A172 (cell line): ENCODE results near the gene CMIP. TPM values are rescaled to one million over a fixed set of nuclear protein-coding genes. Genes with fewer than 3 reads are reported as not detected.

Experiments used
- DNase-seq: peaks from one replicate; pipeline ENCODE4 v3.0.0-alpha.2; 2015; ENCODE audit warnings: low spot score
- total RNA-seq: library from RNA; depleted of rRNA; stranded (reverse); fragments of >200 nt; shearing (Covaris generic); gene quantifications from 2 replicates; pipeline ENCODE4 v1.2.3, GENCODE V29; 2014

Gene CMIP
- total RNA-seq, 1 experiment from 2014 or later: 5.9 TPM

GRCh38 chr16:81494434-81494806 is 49.8 kb downstream of the CMIP start:
- DNase-seq: no peak

- no peak for DNase-seq
Measured at GRCh38 chr16:81494888-81495287, 50.3 kb downstream of the CMIP start.

GRCh38 chr16:81495321-81496234 is 51.0 kb downstream of the CMIP start:
- peak; percentile 44 for DNase-seq

GRCh38 chr16:81496321-81496720 is 51.7 kb downstream of the CMIP start:
- no peak for DNase-seq

GRCh38 chr16:81496742-81497141 is 52.1 kb downstream of the CMIP start:
- DNase-seq: no peak

- no peak for DNase-seq
Measured at GRCh38 chr16:81497690-81498089, 53.1 kb downstream of the CMIP start.

- DNase-seq: no peak
Measured at GRCh38 chr16:81498351-81498750, 53.7 kb downstream of the CMIP start.

DNA sequence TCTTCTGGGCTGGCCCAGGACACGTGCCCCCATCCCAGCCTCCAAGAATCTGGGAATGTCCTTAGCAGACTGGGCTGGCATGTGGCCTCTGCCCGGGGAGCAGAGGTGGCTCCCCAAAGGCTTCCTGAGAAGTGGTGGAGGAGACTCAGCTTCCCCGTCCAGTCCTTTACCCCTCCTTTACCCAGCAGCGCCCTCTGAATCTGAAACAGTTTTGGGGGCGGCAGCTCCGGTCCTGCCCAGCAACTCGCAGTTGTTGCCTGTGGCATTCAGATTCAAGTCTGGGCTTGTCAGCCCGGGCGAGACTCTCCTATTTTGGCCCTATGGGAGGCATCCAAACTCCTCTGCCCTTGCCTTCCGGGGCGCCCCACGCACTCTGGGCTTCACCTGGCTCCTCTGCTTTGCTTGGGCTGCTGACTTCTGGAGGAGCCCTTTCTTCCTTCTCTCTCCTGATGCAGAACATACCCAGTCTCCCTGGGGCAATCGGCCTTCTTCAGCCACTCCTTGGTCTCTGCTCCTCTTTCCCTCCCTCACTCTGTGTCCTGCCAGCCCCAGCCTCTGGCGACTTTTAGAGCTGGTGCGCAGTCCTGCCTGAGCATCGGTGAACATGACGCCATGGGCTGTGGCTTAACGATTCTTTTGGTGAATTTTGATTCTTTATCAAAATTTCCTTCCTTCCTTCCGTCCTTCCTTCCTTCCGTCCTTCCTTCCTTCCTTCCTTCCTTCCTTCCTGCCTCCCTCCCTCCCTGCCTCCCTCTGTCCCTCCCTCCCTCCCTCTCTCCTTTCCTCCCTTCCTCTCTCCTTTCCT is 55.2 kb downstream of the CMIP start:
- DNase-seq: no peak

- peak; percentile 98 for DNase-seq
Measured at GRCh38 chr16:81500833-81501521, 56.4 kb downstream of the CMIP start.

- DNase-seq: no peak
Measured at GRCh38 chr16:81502396-81503070, 57.9 kb downstream of the CMIP start.

GRCh38 chr16:81505011-81505661 is 60.5 kb downstream of the CMIP start:
- peak; percentile 53 for DNase-seq

- no peak for DNase-seq
Measured at GRCh38 chr16:81509404-81509803, 64.8 kb downstream of the CMIP start.

GRCh38 chr16:81510016-81510415 is 65.4 kb downstream of the CMIP start:
- DNase-seq: no peak

GRCh38 chr16:81511371-81511770 is 66.8 kb downstream of the CMIP start:
- peak; percentile 80 for DNase-seq

- DNase-seq: no peak
Measured at GRCh38 chr16:81513204-81514040, 68.8 kb downstream of the CMIP start.

DNA sequence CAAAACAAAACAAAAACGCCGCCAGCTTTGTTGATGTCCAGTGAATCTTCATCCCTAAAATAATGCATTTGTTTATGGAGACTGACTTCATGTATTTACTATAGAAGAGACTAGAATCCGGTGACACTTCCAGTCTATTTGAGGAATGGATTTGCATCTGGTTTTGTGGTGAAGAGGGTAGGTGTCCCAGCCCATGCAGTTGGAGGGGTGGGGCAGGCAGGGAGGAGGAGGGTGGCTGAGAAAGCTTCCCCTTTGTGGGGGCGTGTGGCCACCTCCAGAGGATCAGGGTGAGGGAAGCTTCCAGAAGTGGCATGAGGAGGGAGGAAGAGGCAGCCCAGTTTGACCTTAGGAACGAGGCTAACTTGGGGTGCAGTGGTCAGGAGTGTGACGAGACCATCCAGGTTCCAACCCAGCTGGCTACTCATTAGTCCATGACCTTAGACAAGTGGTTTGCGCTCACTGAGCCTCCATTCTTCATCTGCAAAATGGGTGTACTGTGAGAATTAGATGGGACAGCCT is 69.5 kb downstream of the CMIP start:
- DNase-seq: no peak

- no peak for DNase-seq
Measured at GRCh38 chr16:81514568-81515258, 70.1 kb downstream of the CMIP start.

GRCh38 chr16:81515281-81515680 is 70.7 kb downstream of the CMIP start:
- DNase-seq: no peak

DNA sequence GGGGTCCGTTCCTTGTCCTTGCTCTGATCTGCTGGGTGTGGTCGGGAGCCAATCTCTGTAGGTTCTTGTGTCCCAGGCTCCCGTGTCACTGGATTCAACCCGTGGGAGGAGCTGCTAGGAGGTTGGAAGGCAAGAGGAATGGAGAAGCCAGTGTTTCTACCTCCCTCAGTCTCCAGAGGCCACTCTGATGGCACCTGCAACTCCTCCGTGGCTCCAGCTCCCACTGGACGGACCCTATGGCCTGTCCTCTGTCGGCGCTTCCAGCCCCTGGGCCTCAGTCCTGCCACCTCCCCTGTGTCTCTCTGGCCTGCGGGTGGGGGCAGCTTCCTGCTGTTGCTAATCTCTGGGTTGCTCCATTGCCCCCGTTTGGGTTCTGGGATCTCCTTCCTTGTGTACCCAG is 71.1 kb downstream of the CMIP start:
- DNase-seq: no peak
